Endothelial cell of umbilical vein (primary cell): Measurements from ENCODE around the gene RGS17. TPM values are rescaled to one million over a fixed set of nuclear protein-coding genes. Genes with fewer than 3 reads are reported as not detected.

Experiments used
- BruUV-seq: library from RNA; stranded (reverse); fragments of 400-500 nt; replicated peaks from 2 replicates; lab custom pipeline; 2021; lab: Mats Ljungman, UMichigan
- CTCF ChIA-PET: fragments of 300-600, 350-600 bp; sonication (Branson Sonifier 250); formaldehyde crosslinking; loops from one replicate; lab custom pipeline; 2021; ENCODE audit warnings: antibody characterized with exemption, inconsistent platforms; lab: Charles Lee
- POLR2A ChIA-PET: fragments of 300-600, 350-600 bp; sonication (Branson Sonifier 250); formaldehyde crosslinking; loops from one replicate; lab custom pipeline; 2021; ENCODE audit warnings: antibody characterized with exemption, inconsistent platforms; lab: Charles Lee
- DNase-seq: peaks from one replicate; pipeline ENCODE4 v3.0.0-alpha.2; 2011; ENCODE audit warnings: low read depth, low spot score
- FAIRE-seq: peaks from 2 replicates; lab custom pipeline; 2011; peaks lifted over from hg19 to GRCh38; lab: Jason Lieb, UNC
- H2AFZ ChIP-seq: 2 replicates; pipeline ENCODE4 v1.6.0; 2012; ENCODE audit warnings: low read depth, low read length, control low read depth, inconsistent platforms
- H3K27ac ChIP-seq: 2 replicates; pipeline ENCODE4 v1.5.1; 2011; ENCODE audit warnings: low read depth, mild to moderate bottlenecking, control low read depth, low read length, moderate library complexity; ENCODE audit not compliant: insufficient read depth
- H3K27me3 ChIP-seq, 2 experiments: 2 replicates each; pipeline versions ENCODE4 v1.6.0 to v1.6.1; 2011; ENCODE audit warnings: low read length in 2 of 2, mixed read lengths in 1 of 2; ENCODE audit not compliant: control insufficient read depth in 2 of 2, insufficient read depth in 2 of 2
- H3K36me3 ChIP-seq, 2 experiments: 2 replicates in 1 of 2; 3 replicates in 1 of 2; pipeline ENCODE4 v1.5.1; 2011; ENCODE audit warnings: low read length in 2 of 2, mild to moderate bottlenecking in 1 of 2, moderate library complexity in 1 of 2; ENCODE audit not compliant: control insufficient read depth in 2 of 2, insufficient read depth in 2 of 2; ENCODE audit errors: extremely low read depth in 1 of 2
- H3K4me1 ChIP-seq: 3 replicates; pipeline ENCODE4 v1.5.1; 2011; ENCODE audit warnings: mild to moderate bottlenecking, low read length; ENCODE audit not compliant: control insufficient read depth, insufficient read depth; ENCODE audit errors: extremely low read depth
- H3K4me2 ChIP-seq: 2 replicates; pipeline ENCODE4 v1.6.1; 2011; ENCODE audit warnings: low read length, control low read depth, mixed read lengths; ENCODE audit not compliant: insufficient read depth
- H3K4me3 ChIP-seq, 3 experiments: fragments of 200-600 bp in 1 of 3; sonication (generic), shearing (Covaris generic) in 1 of 3; replicated peaks in 1 of 3; 2 replicates each; pipeline ENCODE4 v1.5.1; 2011 to 2016; ENCODE audit warnings: control low read depth in 3 of 3, low read length in 3 of 3, mild to moderate bottlenecking in 2 of 3, inconsistent platforms in 1 of 3, low read depth in 1 of 3, moderate library complexity in 1 of 3; ENCODE audit not compliant: insufficient read depth in 1 of 3
- H3K79me2 ChIP-seq: 2 replicates; pipeline ENCODE4 v1.6.0; 2012; ENCODE audit warnings: low read length, inconsistent platforms; ENCODE audit not compliant: control insufficient read depth, insufficient read depth
- H3K9ac ChIP-seq: replicated peaks from 2 replicates; pipeline ENCODE3; 2011; ENCODE audit warnings: low read length, control low read depth; ENCODE audit not compliant: insufficient read depth; ENCODE audit errors: extremely low read depth
- H3K9me1 ChIP-seq: replicated peaks from 3 replicates; pipeline ENCODE4 v1.6.0; 2011; ENCODE audit warnings: mild to moderate bottlenecking, low read length; ENCODE audit not compliant: control insufficient read depth, insufficient read depth; ENCODE audit errors: extremely low read depth
- H3K9me3 ChIP-seq: replicated peaks from 2 replicates; pipeline ENCODE4 v1.5.1; 2012; ENCODE audit warnings: low read length, inconsistent platforms; ENCODE audit not compliant: control insufficient read depth, insufficient read depth
- H4K20me1 ChIP-seq: replicated peaks from 2 replicates; pipeline ENCODE3; 2011; ENCODE audit warnings: mild to moderate bottlenecking, low read length; ENCODE audit not compliant: control insufficient read depth, insufficient read depth; ENCODE audit errors: extremely low read depth
- CTCF ChIP-seq, 2 donors: IDR thresholded peaks; 1 replicate in 1 of 2; 2 replicates in 1 of 2; pipeline ENCODE4 v1.5.1; 2011; ENCODE audit warnings: low read length in 2 of 2, mild to moderate bottlenecking in 2 of 2, moderate library complexity in 2 of 2, control low read depth in 1 of 2, inconsistent platforms in 1 of 2, low read depth in 1 of 2; ENCODE audit not compliant: insufficient read depth in 1 of 2; ENCODE audit errors: extremely low read depth in 1 of 2
- EZH2 ChIP-seq: IDR thresholded peaks from 2 replicates; pipeline ENCODE4 v1.6.1; 2012; ENCODE audit warnings: borderline replicate concordance, low read depth, mild to moderate bottlenecking, moderate library complexity, low read length, inconsistent platforms; ENCODE audit not compliant: severe bottlenecking
- FOS ChIP-seq: IDR thresholded peaks from 2 replicates; pipeline ENCODE4 v1.6.1; 2011; ENCODE audit warnings: mild to moderate bottlenecking, low read length, moderate library complexity, borderline replicate concordance; ENCODE audit not compliant: insufficient read depth
- GATA2 ChIP-seq: IDR thresholded peaks from 2 replicates; pipeline ENCODE4 v1.7.0; 2011; ENCODE audit warnings: low read depth, mild to moderate bottlenecking, moderate library complexity, mixed read lengths, low read length; ENCODE audit not compliant: insufficient read length, insufficient read depth
- JUN ChIP-seq: IDR thresholded peaks from 2 replicates; pipeline ENCODE4 v1.6.1; 2011; ENCODE audit warnings: borderline replicate concordance, low read depth; ENCODE audit not compliant: insufficient read length, insufficient read depth
- MYC ChIP-seq: IDR thresholded peaks from one replicate; pipeline ENCODE4 v1.6.1; 2011; ENCODE audit warnings: mild to moderate bottlenecking, low read depth, low read length
- POLR2A ChIP-seq: IDR thresholded peaks from 2 replicates; pipeline ENCODE4 v1.6.1; 2012; ENCODE audit warnings: low read depth, mild to moderate bottlenecking, control low read depth, low read length
- POLR2AphosphoS5 ChIP-seq: IDR thresholded peaks from 2 replicates; pipeline ENCODE4 v1.6.1; 2012; ENCODE audit warnings: low read depth, mild to moderate bottlenecking, control low read depth, low read length, moderate library complexity; ENCODE audit not compliant: insufficient read depth
- dilution Hi-C: fragments of 300-500 bp; cut with MboI; formaldehyde crosslinking; loops from one replicate; pipeline ENCODE4 v1.15.0; 2019; ENCODE audit warnings: low sequenced_read_pairs; ENCODE audit not compliant: extremely low pct_ligation_motif_present
- intact Hi-C: fragments of 100-400 bp; cut with micrococcal nuclease; formaldehyde crosslinking; loops from one replicate; pipeline ENCODE4 v1.10.0; 2022
- polyA plus RNA-seq, 4 experiments: library from polyadenylated mRNA; depleted of rRNA in 3 of 4; stranded (reverse) in 3 of 4; unstranded in 1 of 4; fragments of >200 nt; gene quantifications; 2 replicates each; pipeline versions ENCODE4 v1.2.1 to v1.2.3, GENCODE V29; 2011 to 2012; ENCODE audit warnings: missing spikeins in 1 of 4
- total RNA-seq: library from RNA; stranded (reverse); gene quantifications from 2 replicates; pipeline ENCODE4 v1.2.3, GENCODE V29; 2021
- TF ChIP-seq, protein P1 (sequence below): IDR thresholded peaks from 2 replicates; pipeline ENCODE4 v1.6.1; 2011; ENCODE audit not compliant: insufficient read depth, insufficient read length

Gene RGS17
- total and polyA plus RNA-seq, 2 donors (not counting 3 experiments of a cell fraction or from before 2014, with no cell fraction given) = 0.40 to 1.1 TPM

DNA sequence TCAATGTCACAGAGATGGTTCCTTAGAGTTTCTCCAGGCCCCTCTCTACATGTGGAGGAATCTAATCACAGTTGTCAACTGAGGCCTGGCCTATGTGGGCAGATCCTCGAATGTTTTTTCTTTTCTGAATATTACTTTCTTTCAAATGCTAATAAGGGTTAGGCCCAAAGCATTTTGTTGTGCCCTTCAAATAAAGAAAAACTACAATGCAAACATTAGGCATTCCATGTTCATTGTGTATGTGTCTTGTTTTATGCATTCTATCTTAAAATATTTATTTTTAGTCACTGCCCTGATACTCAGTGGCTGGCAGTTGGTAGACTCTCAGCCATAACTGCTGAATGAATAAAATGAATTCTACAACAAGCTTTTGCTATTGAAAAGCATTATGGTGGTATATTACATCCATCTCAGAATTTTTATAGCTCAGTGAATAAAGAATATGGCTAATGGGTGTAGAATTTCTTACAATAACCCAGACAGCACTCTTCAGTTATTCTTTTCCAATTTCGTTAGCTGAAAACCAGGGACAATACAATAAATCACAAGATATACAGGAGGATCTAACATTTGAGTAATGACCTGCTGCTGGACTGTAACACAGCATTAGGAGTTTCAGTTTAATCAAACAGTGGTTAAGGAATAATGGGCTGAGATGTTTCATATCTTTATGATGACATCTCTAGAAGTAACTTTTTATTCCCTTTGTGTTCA is 28.3 kb downstream of the RGS17 start:
- CTCF ChIA-PET = interaction anchor here (1.9 kb wide), 1 partner anchor 71 kb away, joined by 9 read pairs; no protein-coding TSS in a partner anchor

More for the DNA sequence above, 28.3 kb downstream of the RGS17 start:
- DNase-seq (no peak), FAIRE-seq (no peak)
- H3K4me2 ChIP-seq = no peak overlapping the region
- TF ChIP-seq GATA2 = no peak
- no peak for TF ChIP-seq POLR2A
- TF ChIP-seq JUN = no peak
- no peak for TF ChIP-seq CTCF (IDR thresholded peaks at IDR 0.05; ENCODE audit: extremely low read depth in 1 of 2, insufficient read depth in 1 of 2, low read depth in 1 of 2, low read length in 2 of 2)
- TF ChIP-seq, protein P1, sequence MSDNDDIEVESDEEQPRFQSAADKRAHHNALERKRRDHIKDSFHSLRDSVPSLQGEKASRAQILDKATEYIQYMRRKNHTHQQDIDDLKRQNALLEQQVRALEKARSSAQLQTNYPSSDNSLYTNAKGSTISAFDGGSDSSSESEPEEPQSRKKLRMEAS = no peak
- TF ChIP-seq FOS = no peak
- TF ChIP-seq MYC = no peak
- no peak for TF ChIP-seq EZH2
- no peak for TF ChIP-seq POLR2AphosphoS5
- no peaks in the 10 kb centered on the region for H4K20me1 ChIP-seq
- H3K27me3 ChIP-seq = no peaks in the 10 kb centered on the region
- H3K4me3 ChIP-seq = no peak overlapping the region
- POLR2A ChIA-PET = no interaction called here
- H3K9ac ChIP-seq = no peak overlapping the region
- intact Hi-C loops = no loop called here
- BruUV-seq = no TSS peak
- H3K79me2 ChIP-seq = no peaks in the 10 kb centered on the region
- no peaks in the 10 kb centered on the region for H3K9me1 ChIP-seq
- H3K36me3 ChIP-seq = no peaks in the 10 kb centered on the region
- no peak overlapping the region for H3K27ac ChIP-seq
- no peak overlapping the region for H2AFZ ChIP-seq
- H3K4me1 ChIP-seq = no peaks in the 10 kb centered on the region
- no peaks in the 10 kb centered on the region for H3K9me3 ChIP-seq
- dilution Hi-C loops = no loop called here
